Measurements from ENCODE around the gene N4BP2L2. TPM values are rescaled to one million over a fixed set of nuclear protein-coding genes. Genes with fewer than 3 reads are reported as not detected.

The N4BP2L2 gene
- total RNA-seq, 1 experiment from 2014 or later = 128 TPM

DNA sequence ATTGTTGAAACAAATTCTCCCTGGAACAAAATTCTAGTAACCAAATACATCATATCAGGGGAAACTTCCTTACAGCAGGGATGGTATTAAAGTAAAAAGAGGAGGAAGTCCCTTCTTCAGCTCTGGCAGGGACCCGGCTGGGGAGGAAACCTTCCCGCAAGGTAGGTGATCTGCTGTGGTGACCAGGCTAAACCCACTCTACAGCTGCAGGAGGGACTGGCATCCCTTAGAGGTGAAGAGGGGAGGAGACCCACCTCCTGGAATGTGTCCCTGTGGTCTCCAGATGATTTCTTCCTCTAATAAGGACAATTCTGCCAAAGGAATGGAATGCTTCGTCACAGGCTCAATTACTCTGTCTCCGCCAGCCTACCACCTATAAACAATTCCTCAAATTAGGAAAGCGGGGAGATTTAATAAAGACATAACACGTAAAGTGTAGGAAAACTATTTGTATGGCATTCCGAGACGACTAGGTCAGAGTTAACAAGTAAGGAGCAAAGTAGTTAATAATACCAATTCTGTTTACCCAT, 47.0 kb upstream of the N4BP2L2 start:
- no TSS peak for BruUV-seq (replicated peaks)
- TF ChIP-seq, protein P1, sequence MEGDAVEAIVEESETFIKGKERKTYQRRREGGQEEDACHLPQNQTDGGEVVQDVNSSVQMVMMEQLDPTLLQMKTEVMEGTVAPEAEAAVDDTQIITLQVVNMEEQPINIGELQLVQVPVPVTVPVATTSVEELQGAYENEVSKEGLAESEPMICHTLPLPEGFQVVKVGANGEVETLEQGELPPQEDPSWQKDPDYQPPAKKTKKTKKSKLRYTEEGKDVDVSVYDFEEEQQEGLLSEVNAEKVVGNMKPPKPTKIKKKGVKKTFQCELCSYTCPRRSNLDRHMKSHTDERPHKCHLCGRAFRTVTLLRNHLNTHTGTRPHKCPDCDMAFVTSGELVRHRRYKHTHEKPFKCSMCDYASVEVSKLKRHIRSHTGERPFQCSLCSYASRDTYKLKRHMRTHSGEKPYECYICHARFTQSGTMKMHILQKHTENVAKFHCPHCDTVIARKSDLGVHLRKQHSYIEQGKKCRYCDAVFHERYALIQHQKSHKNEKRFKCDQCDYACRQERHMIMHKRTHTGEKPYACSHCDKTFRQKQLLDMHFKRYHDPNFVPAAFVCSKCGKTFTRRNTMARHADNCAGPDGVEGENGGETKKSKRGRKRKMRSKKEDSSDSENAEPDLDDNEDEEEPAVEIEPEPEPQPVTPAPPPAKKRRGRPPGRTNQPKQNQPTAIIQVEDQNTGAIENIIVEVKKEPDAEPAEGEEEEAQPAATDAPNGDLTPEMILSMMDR (IDR thresholded peaks at IDR 0.05; ENCODE audit: insufficient read depth in 1 of 2, low read depth in 1 of 2, low read length in 1 of 2, severe bottlenecking in 1 of 2, unreplicated experiment in 1 of 2) = no peak
- Mint-ChIP-seq H3K27ac (ENCODE audit: unreplicated experiment) (peak overlapping the region; percentile 31), H3K4me3 (ENCODE audit: unreplicated experiment) (peak overlapping the region; percentile 81), H3K36me3 (ENCODE audit: insufficient read depth, unreplicated experiment) (no peaks in the 10 kb centered on the region), H3K27me3 (ENCODE audit: insufficient read depth, unreplicated experiment) (peaks cover 6% of the 10 kb centered on the region), H3K4me1 (ENCODE audit: low read depth, unreplicated experiment) (peaks cover 12% of the 10 kb centered on the region), H3K9me3 (ENCODE audit: unreplicated experiment) (no peaks in the 10 kb centered on the region)
- no peaks in the 10 kb centered on the region for H3K36me3 ChIP-seq (ENCODE audit: control insufficient read depth, insufficient read depth, low read length)
- POLR2A ChIA-PET = no interaction called here
- peak; percentile 28 to 37 for DNase-seq
- CTCF ChIA-PET = interaction anchor here (0.6 to 1.5 kb wide), 14 partner anchors 47 to 957 kb away, joined by 3 to 20 read pairs (median 4); partner anchors contain the start of gene N4BP2L2
- no peaks in the 10 kb centered on the region for H3K9me3 ChIP-seq
- H3K4me3 ChIP-seq (ENCODE audit: low read depth, low read length) = peak overlapping the region; percentile 44
- intact Hi-C loops (cut with micrococcal nuclease; ENCODE audit: unreplicated experiment) = loop anchor here (1.0 to 10.0 kb wide), 4 partner anchors 54 to 957 kb away; no protein-coding TSS in a partner anchor
- no peaks in the 10 kb centered on the region for H3K4me1 ChIP-seq
- no peaks in the 10 kb centered on the region for H3K27me3 ChIP-seq (replicated peaks; ENCODE audit: control insufficient read depth, insufficient read depth, low read length)

DNA sequence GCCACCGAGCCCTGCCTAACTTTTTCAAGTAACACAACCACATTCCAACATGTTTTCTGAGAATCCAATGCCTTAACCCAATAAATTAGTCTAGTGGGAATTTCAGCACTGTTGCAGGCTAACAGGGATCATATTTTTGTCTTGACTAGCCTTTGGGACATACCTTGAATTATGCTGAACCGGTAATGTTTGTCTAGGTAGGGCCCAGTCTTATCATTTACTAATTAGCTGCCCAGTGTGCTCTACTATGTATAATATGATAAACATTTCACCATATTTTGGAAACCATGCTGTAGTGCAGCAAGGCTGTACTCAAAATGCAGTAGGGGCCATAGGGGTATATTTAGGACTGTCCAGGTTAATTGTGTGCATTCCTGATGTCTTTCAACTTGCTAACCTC, 44.4 kb upstream of the N4BP2L2 start:
- H3K9me3 Mint-ChIP-seq (ENCODE audit: unreplicated experiment) = peaks cover 13% of the 10 kb centered on the region
- no peaks in the 10 kb centered on the region for H3K4me1 ChIP-seq
- no peak overlapping the region for H3K27ac Mint-ChIP-seq (ENCODE audit: unreplicated experiment)
- DNase-seq = no peak
- no peak overlapping the region for H3K4me3 ChIP-seq (ENCODE audit: low read depth, low read length)
- peaks cover 6% of the 10 kb centered on the region for H3K27me3 Mint-ChIP-seq (ENCODE audit: insufficient read depth, unreplicated experiment)
- ChIA-PET CTCF (interaction anchor here (1.0 kb wide), 1 partner anchor 56 kb away, joined by 4 read pairs; no protein-coding TSS in a partner anchor), POLR2A (no interaction called here)
- H3K4me3 Mint-ChIP-seq (ENCODE audit: unreplicated experiment) = no peak overlapping the region
- H3K27me3 ChIP-seq (replicated peaks; ENCODE audit: control insufficient read depth, insufficient read depth, low read length) = no peaks in the 10 kb centered on the region
- no peaks in the 10 kb centered on the region for H3K36me3 ChIP-seq (ENCODE audit: control insufficient read depth, insufficient read depth, low read length)
- TF ChIP-seq, protein P1 (IDR thresholded peaks at IDR 0.05; ENCODE audit: insufficient read depth in 1 of 2, low read depth in 1 of 2, low read length in 1 of 2, severe bottlenecking in 1 of 2, unreplicated experiment in 1 of 2) = no peak
- no peaks in the 10 kb centered on the region for H3K36me3 Mint-ChIP-seq (ENCODE audit: insufficient read depth, unreplicated experiment)
- BruUV-seq (replicated peaks) = no TSS peak
- intact Hi-C loops (cut with micrococcal nuclease; ENCODE audit: unreplicated experiment) = loop anchor here (10.0 kb wide), 1 partner anchor 332 kb away; no protein-coding TSS in a partner anchor
- peaks cover 3% of the 10 kb centered on the region for H3K9me3 ChIP-seq
- H3K4me1 Mint-ChIP-seq (ENCODE audit: low read depth, unreplicated experiment) = no peaks in the 10 kb centered on the region

DNA sequence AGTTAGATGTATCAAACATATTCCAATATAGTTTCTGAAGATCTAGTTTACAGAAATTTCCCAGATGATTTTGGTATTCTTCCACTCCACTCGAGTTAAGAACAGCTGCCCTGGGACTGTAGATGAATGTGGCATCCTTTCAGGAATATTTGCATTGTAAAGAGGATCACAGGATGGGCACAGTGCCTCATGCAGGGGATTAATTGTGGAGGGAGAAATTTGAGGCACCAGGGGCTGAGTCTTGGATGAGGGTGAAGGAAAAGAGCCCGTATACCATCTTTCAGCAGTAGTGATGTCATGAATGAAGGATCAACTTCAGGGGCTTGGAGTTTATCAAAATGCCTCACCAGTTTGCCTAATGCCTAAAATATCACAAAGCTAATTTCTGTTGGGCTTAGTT, 43.7 kb upstream of the N4BP2L2 start:
- peaks cover 8% of the 10 kb centered on the region for H3K9me3 ChIP-seq
- peaks cover 18% of the 10 kb centered on the region for H3K9me3 Mint-ChIP-seq (ENCODE audit: unreplicated experiment)
- no peak overlapping the region for H3K27ac Mint-ChIP-seq (ENCODE audit: unreplicated experiment)
- BruUV-seq (replicated peaks) = no TSS peak
- ChIA-PET CTCF (interaction anchor here (1.0 to 2.0 kb wide), 2 partner anchors 57 to 200 kb away, joined by 4 to 5 read pairs; no protein-coding TSS in a partner anchor), POLR2A (no interaction called here)
- no peaks in the 10 kb centered on the region for H3K4me1 ChIP-seq
- H3K36me3 ChIP-seq (ENCODE audit: control insufficient read depth, insufficient read depth, low read length) = no peaks in the 10 kb centered on the region
- TF ChIP-seq, protein P1 (IDR thresholded peaks at IDR 0.05; ENCODE audit: insufficient read depth in 1 of 2, low read depth in 1 of 2, low read length in 1 of 2, severe bottlenecking in 1 of 2, unreplicated experiment in 1 of 2) = no peak
- no peak overlapping the region for H3K4me3 Mint-ChIP-seq (ENCODE audit: unreplicated experiment)
- H3K36me3 Mint-ChIP-seq (ENCODE audit: insufficient read depth, unreplicated experiment) = no peaks in the 10 kb centered on the region
- H3K27me3 ChIP-seq (replicated peaks; ENCODE audit: control insufficient read depth, insufficient read depth, low read length) = no peaks in the 10 kb centered on the region
- no peak for DNase-seq
- H3K27me3 Mint-ChIP-seq (ENCODE audit: insufficient read depth, unreplicated experiment) = peaks cover 6% of the 10 kb centered on the region
- intact Hi-C loops (cut with micrococcal nuclease; ENCODE audit: unreplicated experiment) = loop anchor here (10.0 kb wide), 1 partner anchor 333 kb away; no protein-coding TSS in a partner anchor
- no peak overlapping the region for H3K4me3 ChIP-seq (ENCODE audit: low read depth, low read length)
- H3K4me1 Mint-ChIP-seq (ENCODE audit: low read depth, unreplicated experiment) = no peaks in the 10 kb centered on the region

Measured in Caco-2 (cell line).